ENCODE results near the gene TRAPPC3. TPM values are rescaled to one million over a fixed set of nuclear protein-coding genes. Genes with fewer than 3 reads are reported as not detected.

Gene TRAPPC3
- total and polyA plus RNA-seq, 9 of the 15 experiments (the other 6 are each of a cell fraction or from before 2014, with no cell fraction given) = 20.6 to 141 (median 112) TPM

DNA sequence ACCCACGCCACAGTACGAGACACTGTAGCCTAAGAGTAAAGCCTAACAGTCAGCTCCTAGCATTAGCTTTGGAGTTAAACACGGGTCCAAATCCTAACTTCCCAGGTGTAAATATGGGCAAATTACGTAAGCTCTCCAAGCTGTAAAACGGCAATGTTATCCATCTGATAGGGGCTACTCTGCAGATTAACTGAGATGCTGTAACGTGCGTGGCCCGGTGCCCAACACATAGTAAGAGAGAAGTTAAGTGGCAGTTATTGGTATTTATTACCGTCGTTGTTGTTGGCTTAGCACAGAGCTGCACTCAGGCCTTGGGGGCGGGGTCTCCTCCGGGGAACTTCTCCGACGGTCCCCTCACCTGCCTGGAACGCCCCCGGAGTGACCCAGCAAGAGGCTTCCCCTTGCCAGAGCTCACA is 457 bp downstream of the TRAPPC3 start (continued):
- TF ChIP-seq ZBTB33 (CRISPR knock-in tag; IDR thresholded peaks at IDR 0.05) (no peak), CHD1 (IDR thresholded peaks at IDR 0.05; ENCODE audit: low read length) (peak; percentile 74), NR3C1 (CRISPR knock-in tag; IDR thresholded peaks at IDR 0.05) (no peak), KDM2B (CRISPR knock-in tag; IDR thresholded peaks at IDR 0.05) (no peak), TCF7L2 (IDR thresholded peaks at IDR 0.05; ENCODE audit: low read depth, low read length) (no peak), ZNF589 (CRISPR knock-in tag; IDR thresholded peaks at IDR 0.05; ENCODE audit: low read depth) (no peak), ZNF239 (CRISPR knock-in tag; IDR thresholded peaks at IDR 0.05) (no peak), KDM4B (IDR thresholded peaks at IDR 0.05; ENCODE audit: borderline replicate concordance in 2 of 2, low read depth in 1 of 2) (0 out of 4 replicates have a peak, but pooled peaks of 1 of the 2 experiments have one; percentile 1), ZSCAN32 (CRISPR knock-in tag; IDR thresholded peaks at IDR 0.05) (no peak), CBFA2T3 (IDR thresholded peaks at IDR 0.05) (no peak), ATF7 (IDR thresholded peaks at IDR 0.05) (no peak), PTBP1 (IDR thresholded peaks at IDR 0.05; ENCODE audit: low read depth, low read length) (no peak), TFE3 (CRISPR knock-in tag; IDR thresholded peaks at IDR 0.05) (no peak), KAT7 (CRISPR knock-in tag; IDR thresholded peaks at IDR 0.05; ENCODE audit: borderline replicate concordance) (0 out of 2 replicates have a peak, but pooled peaks have one; percentile 56), MCM3 (IDR thresholded peaks at IDR 0.05) (no peak), POU5F1 (IDR thresholded peaks at IDR 0.05; ENCODE audit: borderline replicate concordance, low read depth, low read length, partially characterized antibody) (no peak), MAFK (IDR thresholded peaks at IDR 0.05; ENCODE audit: low read length) (no peak)
- TF ChIP-seq, protein P1, sequence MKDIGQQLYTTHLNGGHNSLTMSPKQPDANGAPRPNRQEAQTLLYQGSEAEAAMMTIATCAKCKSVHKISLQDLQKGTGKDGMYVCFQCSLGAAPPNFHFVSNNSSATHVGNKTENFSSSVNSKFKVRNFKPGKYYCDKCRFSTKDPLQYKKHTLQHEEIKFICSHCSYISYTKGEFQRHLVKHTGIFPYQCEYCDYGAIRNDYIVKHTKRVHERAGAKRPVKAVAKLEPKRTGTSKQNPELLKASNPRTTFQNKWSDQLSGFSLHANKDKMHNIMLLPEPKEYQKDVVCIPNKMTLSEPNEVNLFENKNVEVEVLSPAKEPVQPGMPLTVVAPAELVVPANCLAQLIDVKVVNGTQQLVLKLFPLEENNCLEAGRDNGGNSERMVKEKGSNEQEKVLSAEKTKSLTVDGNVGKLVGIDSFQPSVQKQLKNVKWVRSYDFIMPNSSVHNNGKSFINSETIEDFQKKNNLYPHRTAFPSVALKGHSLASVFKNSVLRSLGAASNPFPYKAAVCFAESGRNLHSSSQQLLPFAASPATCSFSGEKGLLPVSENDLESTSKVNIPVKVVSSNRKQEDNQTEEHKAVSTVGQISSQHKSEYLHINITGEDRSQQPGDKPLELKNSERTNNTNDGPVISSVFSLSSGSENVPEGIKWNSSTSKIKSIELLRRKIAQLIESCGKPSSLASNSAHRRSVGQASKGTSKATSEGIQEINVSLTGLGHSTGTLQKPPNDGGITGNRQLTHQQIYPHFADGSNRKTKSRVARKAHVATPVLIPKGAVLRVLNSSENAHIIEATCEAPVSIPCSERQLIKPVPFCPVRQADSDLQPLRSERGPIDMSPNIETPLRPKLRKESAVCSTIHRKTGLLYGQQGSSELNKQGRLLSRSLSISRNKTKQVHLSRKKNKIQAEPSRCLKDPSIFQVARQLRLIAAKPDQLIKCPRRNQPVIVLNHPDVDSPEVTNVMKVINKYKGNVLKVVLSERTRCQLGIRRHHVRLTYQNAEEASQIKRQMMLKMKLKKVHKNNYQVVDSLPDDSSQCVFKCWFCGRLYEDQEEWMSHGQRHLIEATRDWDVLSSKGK (CRISPR knock-in tag; IDR thresholded peaks at IDR 0.05) = no peak
- TF ChIP-seq, protein P2, sequence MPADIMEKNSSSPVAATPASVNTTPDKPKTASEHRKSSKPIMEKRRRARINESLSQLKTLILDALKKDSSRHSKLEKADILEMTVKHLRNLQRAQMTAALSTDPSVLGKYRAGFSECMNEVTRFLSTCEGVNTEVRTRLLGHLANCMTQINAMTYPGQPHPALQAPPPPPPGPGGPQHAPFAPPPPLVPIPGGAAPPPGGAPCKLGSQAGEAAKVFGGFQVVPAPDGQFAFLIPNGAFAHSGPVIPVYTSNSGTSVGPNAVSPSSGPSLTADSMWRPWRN (IDR thresholded peaks at IDR 0.05; ENCODE audit: low read depth) = no peak
- TF ChIP-seq, protein P3, sequence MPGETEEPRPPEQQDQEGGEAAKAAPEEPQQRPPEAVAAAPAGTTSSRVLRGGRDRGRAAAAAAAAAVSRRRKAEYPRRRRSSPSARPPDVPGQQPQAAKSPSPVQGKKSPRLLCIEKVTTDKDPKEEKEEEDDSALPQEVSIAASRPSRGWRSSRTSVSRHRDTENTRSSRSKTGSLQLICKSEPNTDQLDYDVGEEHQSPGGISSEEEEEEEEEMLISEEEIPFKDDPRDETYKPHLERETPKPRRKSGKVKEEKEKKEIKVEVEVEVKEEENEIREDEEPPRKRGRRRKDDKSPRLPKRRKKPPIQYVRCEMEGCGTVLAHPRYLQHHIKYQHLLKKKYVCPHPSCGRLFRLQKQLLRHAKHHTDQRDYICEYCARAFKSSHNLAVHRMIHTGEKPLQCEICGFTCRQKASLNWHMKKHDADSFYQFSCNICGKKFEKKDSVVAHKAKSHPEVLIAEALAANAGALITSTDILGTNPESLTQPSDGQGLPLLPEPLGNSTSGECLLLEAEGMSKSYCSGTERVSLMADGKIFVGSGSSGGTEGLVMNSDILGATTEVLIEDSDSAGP (CRISPR knock-in tag; IDR thresholded peaks at IDR 0.05) = no peak

Measured in K562 (cell line).